Activated gamma-delta T cell treated with anti-CD3 and anti-CD28 coated beads, Interleukin-2, amount 50 U/mL, for 16 hours (primary cell): ENCODE measurements around the gene SSTR3.
A peak's percentile ranks its signal among the peaks of the same experiment; 100 is the strongest.

Experiments
- DNase-seq: peaks from one replicate; pipeline ENCODE4 v3.0.0-alpha.2; 2020; ENCODE audit warnings: low read depth

Gene SSTR3

DNA sequence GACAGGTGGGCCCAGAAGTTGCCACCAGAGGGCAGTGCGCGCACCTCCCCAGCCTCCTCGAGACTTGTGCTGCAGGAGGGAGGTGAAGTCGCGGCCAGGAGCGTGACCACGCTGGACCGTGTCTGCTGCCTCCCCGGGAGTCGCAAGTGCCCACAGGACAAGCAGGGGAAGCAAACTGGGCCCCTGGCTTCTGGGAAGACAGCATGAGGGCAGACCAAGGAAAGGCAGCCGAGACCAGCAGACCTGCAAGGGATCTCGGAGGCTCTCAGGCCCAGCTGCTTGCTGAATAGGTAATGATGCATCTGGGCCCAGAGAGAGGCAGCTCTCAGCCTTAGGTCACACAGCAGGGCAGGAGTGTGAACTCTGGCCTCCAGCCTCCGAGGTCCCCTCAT lies 45.6 kb downstream of the SSTR3 start:
- DNase-seq: peak; percentile 73

DNA sequence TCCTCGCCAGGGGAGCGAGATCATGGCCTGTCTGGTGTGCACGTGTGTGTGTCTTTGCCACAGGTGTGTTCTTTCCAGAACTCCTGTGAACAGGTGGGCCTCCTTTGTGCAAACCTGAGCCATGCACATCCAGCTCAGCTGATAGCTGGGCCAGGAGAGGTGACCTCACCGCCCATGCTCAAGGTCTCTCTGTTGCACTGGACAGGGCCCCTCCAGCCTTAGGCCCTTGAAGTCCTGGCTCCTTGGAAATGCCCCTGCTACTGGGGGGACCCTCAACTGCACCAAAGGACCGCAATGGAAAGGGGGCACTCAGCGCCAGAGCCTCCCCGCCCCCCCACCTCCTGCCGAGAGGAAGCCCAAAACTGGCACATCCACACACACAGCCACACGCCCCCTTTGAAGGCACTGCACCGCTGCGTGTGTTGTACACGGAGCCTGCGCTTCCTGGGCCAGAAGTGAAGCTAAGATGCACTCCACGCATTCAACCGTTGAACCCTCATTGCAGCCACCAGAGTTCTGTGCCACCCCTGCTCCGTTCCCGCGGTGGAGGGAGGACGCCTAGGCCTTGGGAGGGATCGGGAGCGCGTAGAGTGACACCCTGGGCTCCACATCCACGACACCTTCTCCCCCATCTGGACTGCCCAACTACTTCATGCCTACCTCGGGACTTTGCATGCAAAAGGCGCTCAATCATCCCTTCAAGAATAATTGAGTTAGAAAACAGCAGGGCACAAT lies 46.2 kb downstream of the SSTR3 start:
- no peak for DNase-seq

DNA sequence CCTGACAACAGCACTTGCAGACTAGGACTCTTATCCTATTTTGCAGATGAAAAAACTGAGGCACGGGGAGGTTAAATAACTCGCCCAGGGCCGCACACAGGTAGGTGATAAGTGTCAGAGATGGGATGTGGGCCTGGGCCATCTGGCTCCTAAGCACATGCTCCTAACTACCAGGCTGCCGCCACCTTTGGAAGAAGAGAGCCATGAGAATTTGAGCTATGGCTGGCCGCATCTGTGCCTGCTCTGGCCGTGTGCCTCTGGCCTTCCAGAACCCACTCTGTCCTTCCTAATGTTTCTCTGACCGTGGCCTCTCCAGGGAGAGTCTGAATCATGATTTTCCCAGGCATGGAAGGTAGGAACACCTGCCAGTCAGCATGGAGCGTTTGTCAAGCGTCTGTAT lies 47.2 kb downstream of the SSTR3 start:
- no peak for DNase-seq

DNA sequence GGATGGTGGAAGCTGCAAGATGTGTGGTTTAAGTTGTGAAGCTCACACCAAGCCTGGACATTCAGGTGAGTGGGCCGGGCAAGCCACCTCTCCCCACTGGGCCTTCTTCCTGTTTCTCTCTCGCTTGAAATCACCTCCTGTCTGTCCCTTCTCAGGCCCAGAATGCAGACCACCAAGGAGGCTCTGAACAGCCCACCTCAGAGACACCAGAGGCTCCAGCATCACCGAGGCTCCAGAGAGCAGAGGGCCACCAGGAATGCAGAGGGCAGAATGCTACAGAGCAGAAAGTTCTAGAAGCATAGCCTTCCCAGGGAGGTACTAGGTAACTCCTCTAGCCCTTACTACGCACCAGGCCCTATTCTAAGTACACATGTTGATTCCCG lies 47.8 kb downstream of the SSTR3 start:
- no peak for DNase-seq

DNA sequence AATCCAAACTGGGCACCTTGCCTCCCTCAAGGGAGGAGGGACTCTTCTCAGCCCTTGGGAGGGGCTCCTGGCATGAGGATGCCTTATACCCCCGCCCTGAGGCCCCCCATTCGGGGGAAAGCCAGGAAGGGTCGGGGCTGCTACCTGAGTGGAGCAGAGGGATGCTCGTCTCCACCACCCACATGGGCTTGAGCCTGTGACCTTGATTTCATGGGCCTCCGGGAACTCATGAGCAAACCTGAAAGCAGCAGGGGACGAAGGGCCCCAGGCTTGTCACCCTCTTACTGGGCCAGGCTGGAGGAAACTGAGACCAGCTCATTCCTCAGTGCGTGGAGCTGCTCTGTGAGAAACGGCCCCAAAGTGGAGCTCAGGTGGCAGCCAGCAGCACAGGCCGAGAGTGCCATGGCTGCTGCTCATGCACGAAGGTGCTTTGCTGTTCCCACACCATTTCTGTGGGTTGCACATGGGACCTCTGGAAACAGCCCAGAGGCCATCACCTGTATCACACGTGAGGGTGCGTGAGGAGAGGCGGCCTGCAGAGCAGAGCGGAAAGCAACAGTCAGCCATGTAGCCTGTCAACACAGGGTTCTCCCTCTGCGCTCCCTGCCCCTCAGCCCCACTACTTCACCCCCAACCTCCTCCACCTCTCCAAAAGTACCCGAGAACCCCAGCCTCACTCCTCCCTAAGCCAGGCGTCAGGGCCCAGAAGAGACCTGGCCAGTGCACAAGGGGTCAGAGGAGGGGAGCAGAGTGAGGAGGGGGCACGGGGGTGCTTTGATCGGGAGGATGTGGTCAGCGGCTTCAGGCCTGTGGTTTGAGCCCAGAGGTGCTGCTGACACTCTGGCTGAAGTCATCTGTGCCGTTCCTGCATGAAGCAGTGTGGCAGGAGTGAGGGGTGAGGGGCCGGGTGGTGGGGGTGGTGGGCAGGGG lies 48.4 kb downstream of the SSTR3 start:
- DNase-seq: no peak

DNA sequence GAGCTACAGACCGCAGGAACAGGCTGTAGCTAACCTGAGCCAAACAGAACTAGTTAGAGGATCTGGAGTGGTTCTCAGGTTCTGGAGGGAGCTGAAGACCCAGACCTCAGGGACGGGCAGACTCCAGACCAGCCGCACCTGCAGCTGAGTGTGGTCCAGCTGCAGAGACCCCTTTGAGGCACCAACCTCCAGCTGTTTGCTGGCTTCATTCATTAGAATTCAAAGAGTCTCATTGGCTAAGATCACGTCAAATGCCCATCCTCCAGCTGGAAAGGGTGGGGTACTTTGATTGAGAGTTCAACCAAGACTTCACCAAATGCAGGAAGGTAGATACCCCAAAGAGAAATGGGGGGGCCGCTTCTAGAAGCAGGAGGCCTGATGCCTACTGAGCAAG lies 49.2 kb downstream of the SSTR3 start:
- DNase-seq: no peak

DNA sequence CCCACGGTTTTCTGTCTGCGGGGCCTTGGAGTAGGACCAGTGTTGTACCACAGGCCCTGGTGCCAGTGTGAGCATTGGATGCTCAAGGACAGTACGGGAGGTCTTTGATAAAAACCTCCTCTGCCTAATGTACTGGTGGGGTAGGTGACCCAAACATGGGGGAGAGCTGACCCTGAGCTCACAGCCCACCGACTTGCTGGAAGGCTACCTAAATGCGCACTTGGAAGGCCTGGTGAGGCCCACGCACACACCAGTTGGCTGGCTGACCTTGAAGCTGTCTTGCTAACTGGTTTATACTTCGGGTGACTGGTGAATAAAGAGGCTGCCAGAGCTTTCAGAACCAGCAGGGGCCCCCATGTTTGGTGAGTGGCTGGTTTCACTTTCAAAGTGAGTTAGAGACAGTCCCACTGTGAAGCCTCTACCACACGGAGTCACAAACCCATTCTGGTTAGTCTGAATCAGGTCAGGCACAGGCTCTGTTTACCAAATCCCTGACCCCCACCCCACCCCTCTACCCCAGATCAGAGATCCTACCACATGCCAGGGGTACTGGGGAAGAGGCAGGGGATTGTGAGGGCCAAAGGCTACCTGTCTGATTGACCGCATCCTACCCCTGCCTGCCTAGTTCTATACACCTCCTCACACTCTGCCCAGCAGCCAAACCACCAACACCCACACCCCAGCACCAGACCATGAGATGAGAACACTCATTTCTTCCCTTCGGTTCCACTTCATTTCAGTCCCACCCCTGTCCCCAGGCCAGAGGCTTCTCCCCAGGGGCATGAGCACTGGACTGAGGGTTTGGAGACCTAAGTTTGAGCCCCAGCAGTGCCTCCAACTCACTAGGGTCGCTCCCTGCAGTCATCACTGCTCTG lies 49.8 kb downstream of the SSTR3 start:
- DNase-seq: peak; percentile 68

DNA sequence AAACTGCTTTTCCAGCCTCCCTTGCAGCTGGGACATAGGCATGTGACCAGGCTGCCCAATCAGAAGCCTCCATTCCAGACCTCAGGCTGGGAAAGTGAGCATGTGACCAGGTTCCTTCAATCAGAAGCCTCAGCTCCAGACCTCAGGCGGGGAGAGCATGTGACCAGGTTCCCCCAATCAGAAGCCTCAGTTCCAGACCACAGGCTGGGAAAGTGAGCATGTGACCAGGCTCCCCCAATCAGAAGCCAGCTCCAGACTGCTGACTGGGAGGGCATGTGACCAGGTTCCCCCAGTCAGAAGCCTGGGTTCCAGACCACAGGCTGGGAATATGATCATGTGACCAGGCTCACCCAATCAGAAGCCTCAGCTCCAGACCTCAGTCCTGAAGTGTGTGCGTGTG lies 50.8 kb downstream of the SSTR3 start:
- no peak for DNase-seq

DNA sequence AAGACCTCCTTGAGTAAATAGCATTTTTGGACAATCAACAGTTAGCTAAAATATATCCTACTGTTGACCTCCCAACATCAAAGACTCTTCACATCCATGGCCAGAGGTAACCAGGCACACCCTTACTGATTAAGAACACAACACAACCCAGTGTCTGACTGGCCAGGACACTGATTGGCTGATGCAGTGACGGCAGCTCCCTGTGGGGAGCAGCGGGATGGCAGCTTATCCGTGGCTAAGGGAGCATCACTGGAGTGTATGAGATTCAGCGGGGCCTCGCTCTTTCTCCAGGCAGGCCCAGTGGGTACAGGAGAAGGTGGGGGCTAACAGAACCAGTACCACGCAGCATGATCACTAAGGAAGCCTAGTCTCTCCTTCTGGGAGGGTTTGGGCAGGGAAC lies 52.2 kb downstream of the SSTR3 start:
- no peak for DNase-seq

DNA sequence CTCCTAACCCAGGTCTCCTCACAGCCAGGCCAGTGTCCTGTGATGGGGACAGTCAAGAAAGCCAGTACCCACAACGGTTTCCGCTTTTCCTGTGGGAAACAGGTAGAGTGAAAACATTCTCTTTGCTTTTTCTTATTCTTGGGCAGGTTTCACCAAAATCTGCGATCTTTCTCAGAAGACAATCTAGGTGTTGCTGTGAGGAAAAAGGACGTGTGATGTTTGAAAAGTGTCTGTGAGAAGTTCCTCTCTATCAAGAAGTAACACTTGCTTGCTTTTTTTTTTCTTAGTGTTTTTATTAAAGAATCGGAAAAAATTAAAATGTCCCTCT lies 53.4 kb downstream of the SSTR3 start:
- no peak for DNase-seq

DNA sequence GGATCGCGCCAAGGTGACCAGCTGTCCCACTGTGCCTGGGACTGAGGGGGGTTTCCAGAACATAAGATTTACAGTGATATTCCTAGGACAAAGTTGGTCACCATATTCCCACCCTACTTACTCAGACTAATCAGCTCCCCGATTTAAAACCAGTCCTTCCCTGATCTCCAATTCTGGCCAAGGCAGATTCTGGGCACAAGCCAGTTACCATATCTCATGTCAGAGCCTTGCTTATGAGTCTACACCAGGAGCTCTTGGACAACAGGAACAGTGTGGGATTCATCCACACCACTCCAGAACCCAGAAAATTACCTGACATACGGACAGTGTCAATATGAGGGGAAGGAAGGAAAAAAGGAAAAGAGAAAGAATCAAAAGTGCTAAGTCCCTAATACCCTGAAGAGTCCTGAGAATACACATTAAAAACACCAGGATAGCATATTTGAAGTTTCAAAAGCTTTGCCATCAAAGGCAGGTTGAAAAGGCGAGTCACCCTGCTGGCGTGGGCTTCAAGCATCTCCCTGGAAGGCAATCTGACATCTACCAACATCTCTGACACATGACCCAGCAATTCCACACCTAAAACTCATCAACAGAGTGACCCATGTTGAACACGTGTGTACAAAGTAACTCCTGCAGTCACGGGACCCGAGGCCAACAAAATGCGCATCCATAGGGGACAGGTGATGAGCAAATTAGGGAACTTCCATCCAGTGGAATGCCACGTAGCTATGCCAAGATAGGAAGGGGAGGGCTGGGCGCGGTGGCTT lies 54.6 kb downstream of the SSTR3 start:
- no peak for DNase-seq

DNA sequence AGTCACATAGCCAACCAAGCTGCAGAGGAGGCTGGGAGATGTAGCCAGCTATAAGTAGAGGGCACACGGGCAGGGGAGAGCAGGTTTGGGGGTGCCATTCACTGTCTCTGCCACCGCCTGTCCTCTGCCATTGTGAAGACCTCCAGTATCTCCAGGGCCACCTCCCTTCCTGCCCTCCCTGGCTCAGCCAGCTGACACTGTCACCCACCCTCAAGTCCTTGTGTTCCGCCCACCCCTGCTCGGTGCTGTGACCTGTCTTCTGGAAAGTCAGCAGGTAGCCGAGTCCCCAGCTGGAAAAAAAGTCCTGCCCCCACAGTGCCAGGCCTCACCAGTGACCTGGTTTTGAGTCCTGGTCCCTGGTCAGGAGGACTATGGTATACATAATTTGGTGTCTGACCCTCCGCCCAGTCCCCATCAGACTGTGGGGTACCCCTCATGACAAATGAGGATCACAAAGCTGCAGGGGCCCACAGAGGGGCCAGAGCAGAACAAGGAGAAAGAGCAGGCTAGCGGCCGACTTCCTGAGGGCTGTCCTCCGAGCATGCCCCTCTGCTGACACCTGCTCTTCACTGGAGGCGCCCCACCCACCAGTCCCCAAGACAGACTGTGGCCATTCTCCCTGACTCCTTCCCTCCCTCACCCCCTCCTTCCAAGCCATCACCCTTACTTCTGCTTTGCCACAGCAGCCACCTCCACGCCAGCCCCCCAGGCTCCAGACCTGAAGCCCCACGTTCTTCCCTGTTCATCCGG lies 55.4 kb downstream of the SSTR3 start:
- no peak for DNase-seq

DNA sequence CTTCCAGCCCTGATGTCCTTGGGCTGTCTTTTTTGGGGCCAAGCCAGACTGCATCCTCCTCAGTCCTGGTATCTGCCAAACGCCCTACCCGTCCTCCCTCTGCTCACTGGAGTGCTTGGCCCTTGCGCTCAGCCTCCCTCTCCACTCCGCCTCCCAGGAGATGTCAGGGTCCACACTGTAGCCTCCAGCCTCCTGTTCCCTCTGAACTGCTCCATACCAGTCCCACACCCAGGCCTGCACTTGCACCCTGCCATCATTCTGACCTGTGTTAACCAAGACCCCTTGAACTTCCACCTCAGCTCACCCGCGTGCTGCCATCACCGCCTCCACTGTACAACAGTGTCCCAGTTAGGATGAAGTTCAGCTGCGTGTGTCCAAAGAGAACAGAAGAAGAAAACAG lies 56.3 kb downstream of the SSTR3 start:
- no peak for DNase-seq

DNA sequence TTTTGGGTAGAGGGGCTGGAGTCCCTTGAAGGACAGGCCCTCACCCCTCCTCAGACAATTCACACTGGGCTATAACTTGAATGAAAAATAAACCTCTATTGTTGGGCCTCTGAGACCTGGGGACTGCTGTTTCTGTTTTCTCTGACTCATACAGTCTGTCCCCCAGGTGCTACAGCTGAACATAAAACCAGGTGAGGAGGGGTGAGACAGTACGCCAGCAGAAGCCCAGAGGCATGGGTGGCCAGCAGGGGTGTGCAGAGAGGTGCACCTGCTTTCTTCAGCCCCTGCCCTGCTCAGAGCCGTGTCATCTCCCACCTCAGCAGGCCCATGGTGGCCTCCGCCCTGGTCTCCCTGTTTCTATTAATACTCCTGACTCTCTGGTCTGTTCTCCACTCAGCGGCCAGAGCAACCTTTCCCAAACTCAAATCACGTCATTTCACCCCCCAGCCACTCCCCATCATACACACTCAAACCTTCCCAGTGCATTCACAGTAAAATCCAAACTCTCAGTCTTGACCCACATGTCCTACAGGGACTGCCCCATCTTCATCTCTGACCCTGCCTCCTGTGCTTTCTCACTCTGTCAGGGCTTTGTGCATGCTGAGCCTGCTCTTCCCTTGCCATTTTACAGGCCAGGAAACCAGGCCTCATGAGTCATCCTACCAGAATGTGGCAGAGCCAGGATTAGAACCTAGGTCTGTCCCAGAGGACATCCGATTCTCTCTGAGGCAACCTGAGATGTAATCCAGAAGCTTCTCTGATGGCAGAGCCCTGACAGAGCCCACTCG lies 57.2 kb downstream of the SSTR3 start:
- DNase-seq: no peak
